IPS-18a (cell line): ENCODE data around the gene IGF1.
"Not testable (repeated sequence)": the region's sequence is repeated elsewhere in the genome, so short reads cannot be mapped to it uniquely, and the experiment has no call there.

Source experiments
- H3K27ac ChIP-seq: one replicate; pipeline ENCODE4 v1.5.1; 2013; ENCODE audit warnings: low read length
- H3K27me3 ChIP-seq: one replicate; pipeline ENCODE4 v1.6.1; 2013; ENCODE audit warnings: mild to moderate bottlenecking, low read length; ENCODE audit not compliant: control insufficient read depth, insufficient read depth
- H3K36me3 ChIP-seq: one replicate; pipeline ENCODE4 v1.6.1; 2013; ENCODE audit warnings: low read depth, low read length; ENCODE audit not compliant: control insufficient read depth
- H3K4me1 ChIP-seq: one replicate; pipeline ENCODE4 v1.6.1; 2013; ENCODE audit warnings: low read depth, low read length; ENCODE audit not compliant: control insufficient read depth
- H3K4me3 ChIP-seq: one replicate; pipeline ENCODE4 v1.5.1; 2013; ENCODE audit warnings: low read length
- H3K9ac ChIP-seq: one replicate; pipeline ENCODE4 v1.6.1; 2013; ENCODE audit warnings: mild to moderate bottlenecking, low read length, moderate library complexity
- H3K9me3 ChIP-seq: one replicate; pipeline ENCODE4 v1.6.1; 2013; ENCODE audit warnings: low read depth, low read length; ENCODE audit not compliant: control insufficient read depth

The IGF1 gene

DNA sequence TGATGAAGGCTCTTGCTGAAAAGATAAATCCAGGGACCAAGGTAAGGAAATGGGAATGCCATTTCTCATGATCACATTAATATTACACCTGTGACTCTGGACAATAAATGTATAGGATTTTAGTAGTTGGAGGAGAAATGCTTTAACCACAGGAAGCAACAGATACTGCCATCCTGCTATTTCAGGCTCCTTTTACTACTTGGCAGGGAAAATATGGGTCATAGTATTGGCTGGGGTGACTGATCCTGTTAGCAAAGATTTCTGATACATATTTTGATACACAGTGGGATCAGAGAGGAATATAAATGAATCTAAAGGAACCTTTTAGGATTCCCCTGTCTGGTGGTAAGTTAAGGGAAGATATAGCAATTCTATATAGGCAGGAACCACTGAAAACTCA, 115.0 kb downstream of the IGF1 start:
- peaks cover 3% of the 10 kb centered on the region for H3K9me3 ChIP-seq
- H3K9ac ChIP-seq: no peak overlapping the region
- H3K36me3 ChIP-seq: no peaks in the 10 kb centered on the region

DNA sequence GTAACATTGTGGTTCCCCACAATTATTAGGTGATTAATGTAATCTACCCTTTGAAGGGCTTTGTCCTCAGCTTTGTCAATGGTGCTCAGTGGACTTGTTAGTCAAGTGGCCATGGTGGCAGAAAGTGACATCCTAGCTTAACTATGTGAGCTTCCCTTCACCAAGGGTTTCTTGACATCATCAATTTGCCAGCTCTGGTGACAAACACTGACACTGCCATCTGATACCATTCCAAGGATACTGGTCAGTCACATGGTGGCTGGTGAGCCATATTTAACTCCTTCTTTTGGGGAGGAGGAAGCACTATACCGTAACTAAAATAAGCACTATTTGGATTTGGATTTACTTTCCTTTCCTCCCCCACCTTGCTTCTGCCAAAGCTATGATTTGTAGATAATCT, 115.7 kb downstream of the IGF1 start:
- Histone ChIP-seq H3K9ac (no peak overlapping the region), H3K27me3 (no peaks in the 10 kb centered on the region), H3K4me1 (no peaks in the 10 kb centered on the region), H3K27ac (no peak overlapping the region), H3K9me3 (peaks cover 3% of the 10 kb centered on the region), H3K4me3 (no peak overlapping the region), H3K36me3 (no peaks in the 10 kb centered on the region)

More for the DNA sequence above, 115.0 kb downstream of the IGF1 start:
- no peak overlapping the region for H3K4me3 ChIP-seq
- no peaks in the 10 kb centered on the region for H3K27me3 ChIP-seq
- no peaks in the 10 kb centered on the region for H3K4me1 ChIP-seq
- H3K27ac ChIP-seq: no peak overlapping the region

DNA sequence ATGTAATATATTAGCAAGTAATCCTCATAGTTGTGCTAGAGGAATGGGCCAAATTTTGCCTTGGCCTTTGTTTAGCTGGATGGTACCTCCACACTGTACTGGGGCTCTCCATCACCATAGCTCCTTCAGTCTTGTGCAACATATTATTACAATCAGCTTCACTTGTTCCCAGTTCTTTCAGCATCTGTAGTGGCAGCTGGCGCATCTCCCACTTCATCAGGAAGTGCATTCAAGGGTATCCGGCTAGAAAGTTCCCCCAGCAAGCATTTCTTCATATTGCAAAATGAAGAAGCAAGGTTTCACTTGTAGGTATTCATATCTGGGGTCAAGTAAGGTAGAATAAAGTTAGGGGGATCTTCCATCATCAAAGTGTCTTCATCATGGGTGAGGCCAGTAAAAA, 123.7 kb downstream of the IGF1 start:
- H3K36me3 ChIP-seq: no peaks in the 10 kb centered on the region
- H3K27me3 ChIP-seq: no peaks in the 10 kb centered on the region
- H3K9ac ChIP-seq: no peak overlapping the region

DNA sequence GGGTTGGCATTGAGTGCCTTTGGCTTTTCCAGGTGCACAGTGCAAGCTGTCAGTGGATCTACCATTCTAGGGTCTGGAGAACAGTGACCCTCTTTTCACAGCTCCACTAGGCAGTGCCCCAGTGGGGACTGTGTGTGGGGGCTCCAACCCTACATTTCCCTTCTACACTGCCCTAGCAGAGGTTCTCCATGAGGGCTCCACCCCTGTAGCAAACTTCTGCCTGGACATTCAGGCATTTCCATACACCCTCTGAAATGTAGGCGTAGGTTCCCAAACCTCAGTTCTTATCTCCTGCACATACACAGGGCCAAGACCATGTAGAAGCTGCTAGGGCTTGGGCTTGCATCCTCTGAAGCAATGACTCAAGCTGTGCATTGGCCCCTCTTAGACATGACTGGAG, 126.1 kb downstream of the IGF1 start:
- H3K9ac ChIP-seq, H3K27me3 ChIP-seq, H3K36me3 ChIP-seq, H3K27ac ChIP-seq, H3K4me1 ChIP-seq, H3K4me3 ChIP-seq: not testable (repeated sequence)
- peaks cover 20% of the 10 kb centered on the region for H3K9me3 ChIP-seq

More for the DNA sequence above, 123.7 kb downstream of the IGF1 start:
- Histone ChIP-seq H3K4me1 (no peaks in the 10 kb centered on the region), H3K9me3 (peaks cover 20% of the 10 kb centered on the region), H3K4me3 (no peak overlapping the region), H3K27ac (no peak overlapping the region)

DNA sequence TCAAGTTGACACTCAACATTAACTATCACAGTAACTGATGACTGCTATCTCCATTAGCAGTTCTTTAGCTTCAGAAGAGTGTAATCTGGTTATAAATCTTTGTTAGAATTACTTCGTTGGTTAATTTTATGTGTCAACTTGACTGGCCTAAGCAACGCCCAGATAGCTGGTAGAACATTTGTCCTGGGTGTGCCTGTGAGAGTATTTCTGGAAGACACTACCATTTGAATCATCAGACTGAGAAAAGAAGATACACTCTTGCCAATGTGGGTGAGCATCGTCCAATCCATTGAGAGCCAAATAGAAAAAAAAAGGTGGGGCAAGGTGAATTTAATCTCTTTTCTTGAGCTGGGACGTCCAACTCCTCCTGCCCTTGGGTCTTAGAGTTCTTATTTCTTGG, 129.0 kb downstream of the IGF1 start:
- H3K36me3 ChIP-seq: no peaks in the 10 kb centered on the region
- H3K27ac ChIP-seq: no peak overlapping the region
- H3K27me3 ChIP-seq: no peaks in the 10 kb centered on the region
- H3K9me3 ChIP-seq: peaks cover 20% of the 10 kb centered on the region
- no peaks in the 10 kb centered on the region for H3K4me1 ChIP-seq
- no peak overlapping the region for H3K9ac ChIP-seq
- H3K4me3 ChIP-seq: no peak overlapping the region

DNA sequence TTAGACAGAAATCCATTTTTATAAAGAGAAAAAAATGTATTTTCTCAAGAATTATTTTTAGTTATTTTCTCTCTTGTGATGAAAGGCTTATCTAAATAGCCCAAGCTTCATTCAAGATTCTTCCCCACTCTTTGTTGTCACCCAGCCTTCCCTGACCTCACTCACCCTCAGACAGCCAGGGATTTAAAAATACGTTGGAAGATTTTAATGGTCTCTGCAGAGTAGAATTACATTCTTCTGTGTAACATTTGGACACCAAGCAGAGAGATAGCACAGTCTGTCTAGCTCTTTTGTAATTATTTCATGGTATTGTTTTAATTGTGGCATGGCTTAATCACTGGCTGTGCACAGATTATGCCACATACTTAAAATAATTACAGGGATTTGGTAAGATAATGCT, 130.3 kb downstream of the IGF1 start:
- Histone ChIP-seq H3K27me3 (no peaks in the 10 kb centered on the region), H3K4me3 (no peak overlapping the region)

DNA sequence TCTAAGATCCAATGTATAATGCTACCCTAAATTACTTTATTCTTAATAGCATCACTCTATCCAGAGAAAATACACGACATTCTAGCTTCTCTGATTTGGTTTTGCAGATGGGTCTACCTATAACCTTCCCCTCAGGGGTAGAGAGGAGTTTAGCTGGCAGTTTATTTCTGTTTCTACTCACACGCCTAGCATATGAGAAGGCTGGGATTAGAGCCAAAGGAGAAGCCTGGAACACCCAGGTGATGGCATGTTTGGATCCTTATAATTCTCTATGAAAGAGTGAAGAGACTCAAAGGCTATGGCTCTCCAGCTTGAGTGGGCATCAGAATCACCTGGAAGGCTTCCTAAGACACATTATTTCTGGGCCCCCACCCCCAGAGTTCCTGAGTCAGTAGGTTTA, 131.3 kb downstream of the IGF1 start:
- peaks cover 26% of the 10 kb centered on the region for H3K9me3 ChIP-seq
- H3K27me3 ChIP-seq: no peaks in the 10 kb centered on the region
- no peak overlapping the region for H3K4me3 ChIP-seq
- no peaks in the 10 kb centered on the region for H3K4me1 ChIP-seq
- no peaks in the 10 kb centered on the region for H3K36me3 ChIP-seq
- H3K27ac ChIP-seq: no peak overlapping the region
- H3K9ac ChIP-seq: no peak overlapping the region

More for the DNA sequence above, 130.3 kb downstream of the IGF1 start:
- Histone ChIP-seq H3K4me1 (no peaks in the 10 kb centered on the region), H3K27ac (no peak overlapping the region), H3K9ac (no peak overlapping the region), H3K36me3 (no peaks in the 10 kb centered on the region), H3K9me3 (peaks cover 23% of the 10 kb centered on the region)

DNA sequence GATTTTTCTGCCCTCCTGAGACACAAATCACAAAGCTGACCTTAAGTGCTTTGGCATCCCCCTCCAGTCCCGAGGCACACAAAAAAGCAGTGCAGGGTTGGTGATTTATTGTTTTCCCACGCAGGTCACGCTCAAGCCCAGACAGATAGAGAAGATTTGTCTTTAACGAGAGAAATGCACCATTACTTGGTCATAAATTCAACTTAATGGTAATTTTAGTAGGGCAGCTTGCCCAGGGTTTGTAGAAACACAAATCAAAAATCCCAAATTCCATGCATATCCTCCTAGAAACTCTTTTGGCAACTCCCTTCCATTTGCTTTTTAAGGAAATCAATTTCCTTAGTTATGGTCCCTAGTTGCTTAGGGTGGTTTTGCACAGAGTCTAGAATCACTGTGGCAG, 132.6 kb downstream of the IGF1 start:
- H3K27me3 ChIP-seq: no peaks in the 10 kb centered on the region
- no peak overlapping the region for H3K4me3 ChIP-seq
- H3K36me3 ChIP-seq: no peaks in the 10 kb centered on the region
- no peak overlapping the region for H3K27ac ChIP-seq
- H3K9me3 ChIP-seq: peaks cover 16% of the 10 kb centered on the region
- no peak overlapping the region for H3K9ac ChIP-seq
- no peaks in the 10 kb centered on the region for H3K4me1 ChIP-seq
